ENCODE measurements around the gene RAPSN.

RAPSN gene

GRCh38 chr11:47431356-47432083, 17.4 kb downstream of the RAPSN start:
- no peak for DNase-seq

- DNase-seq: no peak
Measured at GRCh38 chr11:47430524-47430923, 18.4 kb downstream of the RAPSN start.

GRCh38 chr11:47426062-47426956, 22.6 kb downstream of the RAPSN start, which contains the start of gene PSMC3:
Gene PSMC3 (minus strand): TSS chr11:47426439. CDS start chr11:47426279, 160 bp downstream.
- DNase-seq: peak; percentile 97

- DNase-seq: no peak
Measured at GRCh38 chr11:47425611-47426010, 23.3 kb downstream of the RAPSN start.

GRCh38 chr11:47418454-47419259, 30.3 kb downstream of the RAPSN start:
- no peak for DNase-seq

- no peak for DNase-seq
Measured at GRCh38 chr11:47417712-47418111, 31.2 kb downstream of the RAPSN start.

GRCh38 chr11:47415949-47416472, 32.9 kb downstream of the RAPSN start:
- peak; percentile 96 for DNase-seq

- no peak for DNase-seq
Measured at GRCh38 chr11:47415091-47415854, 33.7 kb downstream of the RAPSN start.

- DNase-seq: no peak
Measured at GRCh38 chr11:47414685-47415070, 34.3 kb downstream of the RAPSN start.

GRCh38 chr11:47413908-47414684, 34.8 kb downstream of the RAPSN start:
- DNase-seq: peak; percentile 73

- DNase-seq: no peak
Measured at GRCh38 chr11:47413351-47413750, 35.6 kb downstream of the RAPSN start.

- DNase-seq: no peak
Measured at GRCh38 chr11:47411884-47412746, 36.8 kb downstream of the RAPSN start.

- no peak for DNase-seq
Measured at GRCh38 chr11:47410370-47411264, 38.3 kb downstream of the RAPSN start.

GRCh38 chr11:47409440-47410369, 39.2 kb downstream of the RAPSN start:
- DNase-seq: no peak

- peak; percentile 73 for DNase-seq
Measured at GRCh38 chr11:47408598-47409439, 40.1 kb downstream of the RAPSN start.

- peak; percentile 95 for DNase-seq
Measured at GRCh38 chr11:47407746-47408590, 41.0 kb downstream of the RAPSN start, which contains the start of gene SLC39A13. Gene SLC39A13 (plus strand): TSS chr11:47408590. CDS start chr11:47410095, 1,505 bp downstream.

Measured in fibroblast of upper back skin (primary cell).